Keratinocyte (primary cell): ENCODE measurements around the gene RFESD. TPM values are rescaled to one million over a fixed set of nuclear protein-coding genes. Genes with fewer than 3 reads are reported as not detected.

Source experiments
- DNase-seq: peaks from one replicate; pipeline ENCODE4 v3.0.0-alpha.2; 2011; ENCODE audit warnings: low read depth, missing footprints, low spot score
- FAIRE-seq: peaks from 2 replicates; lab custom pipeline; 2011; peaks lifted over from hg19 to GRCh38; lab: Jason Lieb, UNC
- H2AFZ ChIP-seq: 2 replicates; pipeline ENCODE4 v1.6.0; 2012; ENCODE audit warnings: low read length, control low read depth, inconsistent platforms; ENCODE audit not compliant: control insufficient read depth
- H3K27ac ChIP-seq: 2 replicates; pipeline ENCODE4 v1.5.1; 2011; ENCODE audit warnings: low read length; ENCODE audit not compliant: control insufficient read depth, insufficient read depth
- H3K27me3 ChIP-seq: 3 replicates; pipeline ENCODE4 v1.6.0; 2011; ENCODE audit warnings: low read length; ENCODE audit not compliant: control insufficient read depth, insufficient read depth; ENCODE audit errors: extremely low read depth
- H3K36me3 ChIP-seq, 2 experiments: 2 replicates in 1 of 2; 3 replicates in 1 of 2; pipeline ENCODE4 v1.5.1; 2011; ENCODE audit warnings: low read length in 2 of 2, mild to moderate bottlenecking in 1 of 2; ENCODE audit not compliant: control insufficient read depth in 2 of 2, insufficient read depth in 2 of 2; ENCODE audit errors: extremely low read depth in 1 of 2
- H3K4me1 ChIP-seq: 3 replicates; pipeline ENCODE4 v1.5.1; 2011; ENCODE audit warnings: low read length; ENCODE audit not compliant: control insufficient read depth, insufficient read depth; ENCODE audit errors: extremely low read depth
- H3K4me2 ChIP-seq: 3 replicates; pipeline ENCODE4 v1.6.0; 2011; ENCODE audit warnings: low read depth, low read length; ENCODE audit not compliant: control insufficient read depth, insufficient read depth; ENCODE audit errors: extremely low read depth
- H3K4me3 ChIP-seq, 3 experiments: fragments of 200-600 bp in 1 of 3; sonication (generic) in 1 of 3; 2 replicates in 2 of 3; 3 replicates in 1 of 3; pipeline ENCODE4 v1.5.1; 2011 to 2016; ENCODE audit warnings: low read length in 3 of 3, mild to moderate bottlenecking in 3 of 3, control low read depth in 2 of 3, inconsistent platforms in 1 of 3, low read depth in 1 of 3, mixed read lengths in 1 of 3, mixed run types in 1 of 3, moderate library complexity in 1 of 3; ENCODE audit not compliant: control insufficient read depth in 2 of 3, insufficient read depth in 2 of 3; ENCODE audit errors: extremely low read depth in 1 of 3
- H3K79me2 ChIP-seq: 2 replicates; pipeline ENCODE4 v1.6.0; 2012; ENCODE audit warnings: low read length; ENCODE audit not compliant: control insufficient read depth, insufficient read depth
- H3K9ac ChIP-seq: 3 replicates; pipeline ENCODE4 v1.6.0; 2011; ENCODE audit warnings: low read length; ENCODE audit not compliant: control insufficient read depth, insufficient read depth; ENCODE audit errors: extremely low read depth
- H3K9me1 ChIP-seq: 3 replicates; pipeline ENCODE4 v1.6.0; 2011; ENCODE audit warnings: low read length; ENCODE audit not compliant: control insufficient read depth, insufficient read depth; ENCODE audit errors: extremely low read depth
- H3K9me3 ChIP-seq: 2 replicates; pipeline ENCODE4 v1.5.1; 2012; ENCODE audit warnings: low read depth, low read length; ENCODE audit not compliant: control insufficient read depth
- H4K20me1 ChIP-seq: 3 replicates; pipeline ENCODE4 v1.6.0; 2011; ENCODE audit warnings: low read length; ENCODE audit not compliant: control insufficient read depth, insufficient read depth; ENCODE audit errors: extremely low read depth
- CTCF ChIP-seq, 3 experiments: IDR thresholded peaks in 1 of 3; conservative IDR thresholded peaks in 1 of 3; optimal IDR thresholded peaks in 1 of 3; 2 replicates in 2 of 3; 3 replicates in 1 of 3; pipeline versions ENCODE3 to v1.5.1; 2011; ENCODE audit warnings: low read length in 3 of 3, mild to moderate bottlenecking in 3 of 3, moderate library complexity in 2 of 3, control low read depth in 1 of 3, inconsistent platforms in 1 of 3; ENCODE audit not compliant: insufficient read depth in 2 of 3; ENCODE audit errors: extremely low read depth in 1 of 3
- EZH2 ChIP-seq: IDR thresholded peaks from one replicate; pipeline ENCODE4 v1.6.1; 2012; ENCODE audit warnings: inconsistent platforms, mild to moderate bottlenecking, low read length, moderate library complexity
- dilution Hi-C: fragments of 300-500 bp; cut with MboI; formaldehyde crosslinking; loops from one replicate; pipeline ENCODE4 v1.7.0; 2020; ENCODE audit warnings: low sequenced_read_pairs; ENCODE audit not compliant: extremely low pct_ligation_motif_present
- polyA plus RNA-seq, 5 experiments: library from polyadenylated mRNA; depleted of rRNA in 3 of 5; stranded (reverse) in 3 of 5; stranded (forward) in 1 of 5; unstranded in 1 of 5; fragments of >200 nt; gene quantifications; 1 replicate in 1 of 5; 2 replicates in 3 of 5; 3 replicates in 1 of 5; pipeline versions ENCODE4 v1.2.1 to v1.2.3, GENCODE V29; 2011 to 2012; ENCODE audit warnings: missing spikeins in 2 of 5, low read depth in 1 of 5, low replicate concordance in 1 of 5

Gene RFESD
- polyA plus RNA-seq, 1 donor (not counting 4 experiments of a cell fraction or from before 2014, with no cell fraction given), result 3.5 TPM

- no peak for FAIRE-seq
- H3K36me3 ChIP-seq, result no peaks in the 10 kb centered on the region
- H3K9me3 ChIP-seq, result no peaks in the 10 kb centered on the region
- no peak overlapping the region for H3K9ac ChIP-seq
- no peak for DNase-seq
- no peak overlapping the region for H2AFZ ChIP-seq
- no peak overlapping the region for H3K4me2 ChIP-seq
- no peaks in the 10 kb centered on the region for H4K20me1 ChIP-seq
- no peaks in the 10 kb centered on the region for H3K9me1 ChIP-seq
- peaks cover 11% of the 10 kb centered on the region for H3K4me1 ChIP-seq
- dilution Hi-C loops, result no loop called here
- H3K4me3 ChIP-seq, result no peak overlapping the region
- H3K79me2 ChIP-seq, result no peaks in the 10 kb centered on the region
- TF ChIP-seq CTCF (optimal IDR thresholded peaks at IDR 0.05 in 1 of 3, IDR thresholded peaks at IDR 0.05 in 1 of 3, conservative IDR thresholded peaks at IDR 0.05 in 1 of 3; ENCODE audit: extremely low read depth in 1 of 3, insufficient read depth in 2 of 3, low read length in 3 of 3) (no peak), EZH2 (no peak)
- no peak overlapping the region for H3K27ac ChIP-seq
- H3K27me3 ChIP-seq, result no peaks in the 10 kb centered on the region
Observed at GRCh38 chr5:95649842-95650620, 3.5 kb downstream of the RFESD start.

- H3K36me3 ChIP-seq, result no peaks in the 10 kb centered on the region
- TF ChIP-seq EZH2 (no peak), CTCF (optimal IDR thresholded peaks at IDR 0.05 in 1 of 3, IDR thresholded peaks at IDR 0.05 in 1 of 3, conservative IDR thresholded peaks at IDR 0.05 in 1 of 3; ENCODE audit: extremely low read depth in 1 of 3, insufficient read depth in 2 of 3, low read length in 3 of 3) (no peak)
- H3K4me1 ChIP-seq, result peaks cover 2% of the 10 kb centered on the region
- no peaks in the 10 kb centered on the region for H3K9me1 ChIP-seq
- no peaks in the 10 kb centered on the region for H3K27me3 ChIP-seq
- H3K4me3 ChIP-seq, result no peak overlapping the region
- H3K4me2 ChIP-seq, result no peak overlapping the region
- no peak overlapping the region for H3K27ac ChIP-seq
- dilution Hi-C loops, result no loop called here
- no peaks in the 10 kb centered on the region for H3K79me2 ChIP-seq
- H4K20me1 ChIP-seq, result no peaks in the 10 kb centered on the region
- H2AFZ ChIP-seq, result no peak overlapping the region
- no peak for FAIRE-seq
- no peaks in the 10 kb centered on the region for H3K9me3 ChIP-seq
- no peak overlapping the region for H3K9ac ChIP-seq
- no peak for DNase-seq
Observed at GRCh38 chr5:95652849-95653248, 6.3 kb downstream of the RFESD start.
